Uterus (tissue), 4 donors: ENCODE results near the gene DEPDC5. TPM values are rescaled to one million over a fixed set of nuclear protein-coding genes. Genes with fewer than 3 reads are reported as not detected.
A peak's percentile ranks its signal among the peaks of the same experiment; 100 is the strongest.

ENCODE experiments used
- DNase-seq, 2 donors: peaks; one replicate each; pipeline ENCODE4 v3.0.0-alpha.2; 2019 to 2020
- H3K27ac ChIP-seq, 2 donors: fragments of 200-600 bp; sonication (generic); 1 replicate in 1 of 2; 2 replicates in 1 of 2; pipeline ENCODE4 v1.5.1; 2016 to 2018
- H3K27me3 ChIP-seq, 2 donors: fragments of 200-600 bp; sonication (generic); one replicate each; pipeline ENCODE4 v1.5.1; 2018 to 2019; ENCODE audit warnings: control low read depth in 1 of 2
- H3K36me3 ChIP-seq, 2 donors: fragments of 200-600 bp; sonication (generic); one replicate each; pipeline ENCODE4 v1.5.1; 2019; ENCODE audit warnings: control low read depth in 1 of 2
- H3K4me1 ChIP-seq, 2 donors: fragments of 200-600 bp; sonication (generic); one replicate each; pipeline ENCODE4 v1.5.1; 2018 to 2019; ENCODE audit warnings: control low read depth in 1 of 2
- H3K4me3 ChIP-seq, 2 donors: fragments of 200-600 bp; sonication (generic); 1 replicate in 1 of 2; 2 replicates in 1 of 2; pipeline ENCODE4 v1.5.1; 2018 to 2019; ENCODE audit warnings: mild to moderate bottlenecking in 1 of 2
- H3K9me3 ChIP-seq, 2 donors: fragments of 200-600 bp; sonication (generic); one replicate each; pipeline ENCODE4 v1.5.1; 2019; ENCODE audit warnings: control low read depth in 1 of 2
- POLR2A ChIP-seq, 2 donors: fragments of 450-650 bp; IDR thresholded peaks; one replicate each; pipeline ENCODE4 v1.6.1; 2016; ENCODE audit warnings: antibody characterized with exemption in 2 of 2, mild to moderate bottlenecking in 1 of 2, moderate library complexity in 1 of 2
- intact Hi-C: fragments of 100-400 bp; cut with DNase I; formaldehyde crosslinking; loops from one replicate; pipeline ENCODE4 v1.15.1; 2023; ENCODE audit warnings: low total_unique reads
- total RNA-seq, 4 donors: library from RNA; depleted of rRNA in 3 of 4; stranded (reverse); fragments of >200 nt in 3 of 4; gene quantifications; one replicate each; pipeline versions ENCODE4 v1.1.0 to v1.2.4, GENCODE V29; 2014 to 2023
- TF ChIP-seq, protein P1 (sequence below), 4 experiments: fragments of 200-600 bp in 2 of 4; fragments of 450-650 bp in 2 of 4; sonication (generic) in 2 of 4; IDR thresholded peaks; one replicate each; pipeline ENCODE4 v1.5.1; 2016 to 2019; ENCODE audit warnings: antibody characterized with exemption in 4 of 4, mild to moderate bottlenecking in 2 of 4, moderate library complexity in 1 of 4
- donor health status: DM: yes; HTN: yes; CAD: no.

DEPDC5 gene
- total RNA-seq, 4 donors from 2014 or later, result 9.1 to 180 (median 37.2) TPM

DNA sequence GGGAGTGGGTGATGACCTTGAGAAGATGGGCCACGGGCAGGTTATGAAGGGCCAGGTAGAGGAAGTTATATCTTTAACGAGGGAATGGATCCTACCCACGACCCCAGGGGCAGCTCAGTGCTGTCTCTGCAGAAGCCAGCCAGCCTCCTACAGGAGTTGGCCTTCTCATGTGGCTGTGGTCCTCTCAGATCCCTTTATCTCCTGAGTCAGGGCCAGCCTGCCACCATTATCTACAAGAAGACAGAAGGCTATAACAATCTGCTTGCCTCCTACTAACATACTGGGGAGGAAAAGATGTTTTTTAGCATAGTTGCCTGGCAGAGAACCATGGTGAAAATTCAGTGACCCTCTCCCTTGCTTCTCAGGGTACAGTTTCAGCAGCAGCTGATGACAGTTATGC is 183.5 kb downstream of the DEPDC5 start:
- TF ChIP-seq, protein P1, sequence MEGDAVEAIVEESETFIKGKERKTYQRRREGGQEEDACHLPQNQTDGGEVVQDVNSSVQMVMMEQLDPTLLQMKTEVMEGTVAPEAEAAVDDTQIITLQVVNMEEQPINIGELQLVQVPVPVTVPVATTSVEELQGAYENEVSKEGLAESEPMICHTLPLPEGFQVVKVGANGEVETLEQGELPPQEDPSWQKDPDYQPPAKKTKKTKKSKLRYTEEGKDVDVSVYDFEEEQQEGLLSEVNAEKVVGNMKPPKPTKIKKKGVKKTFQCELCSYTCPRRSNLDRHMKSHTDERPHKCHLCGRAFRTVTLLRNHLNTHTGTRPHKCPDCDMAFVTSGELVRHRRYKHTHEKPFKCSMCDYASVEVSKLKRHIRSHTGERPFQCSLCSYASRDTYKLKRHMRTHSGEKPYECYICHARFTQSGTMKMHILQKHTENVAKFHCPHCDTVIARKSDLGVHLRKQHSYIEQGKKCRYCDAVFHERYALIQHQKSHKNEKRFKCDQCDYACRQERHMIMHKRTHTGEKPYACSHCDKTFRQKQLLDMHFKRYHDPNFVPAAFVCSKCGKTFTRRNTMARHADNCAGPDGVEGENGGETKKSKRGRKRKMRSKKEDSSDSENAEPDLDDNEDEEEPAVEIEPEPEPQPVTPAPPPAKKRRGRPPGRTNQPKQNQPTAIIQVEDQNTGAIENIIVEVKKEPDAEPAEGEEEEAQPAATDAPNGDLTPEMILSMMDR (IDR thresholded peaks at IDR 0.05), result no peak
- TF ChIP-seq POLR2A (IDR thresholded peaks at IDR 0.05), result no peak
- no peak for DNase-seq
- Histone ChIP-seq H3K27me3 (no peaks in the 10 kb centered on the region), H3K4me3 (no peak overlapping the region), H3K9me3 (no peaks in the 10 kb centered on the region), H3K27ac (no peak overlapping the region), H3K4me1 (no peaks in the 10 kb centered on the region), H3K36me3 (no peaks in the 10 kb centered on the region)
- intact Hi-C loops, result no loop called here

DNA sequence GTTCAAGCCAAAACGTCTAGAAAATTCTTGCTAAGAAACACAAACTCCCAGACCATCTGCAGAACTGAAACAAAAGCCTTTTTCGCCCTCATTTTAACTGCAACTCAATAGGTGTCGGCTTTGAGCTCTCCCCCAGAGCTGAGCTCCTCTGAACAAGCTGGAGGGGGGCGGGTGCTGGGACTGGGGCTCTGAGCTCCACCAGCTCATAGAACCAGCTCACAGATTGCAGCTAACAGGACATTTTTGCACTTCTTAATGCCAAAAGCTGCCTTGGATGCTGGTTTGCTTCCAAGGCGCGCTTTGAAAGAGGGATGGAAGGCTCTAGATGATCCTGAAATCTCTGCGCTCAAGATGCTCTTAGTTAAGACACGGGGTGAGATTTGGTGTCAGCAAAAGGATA is 184.5 kb downstream of the DEPDC5 start:
- intact Hi-C loops, result no loop called here
- H3K27ac ChIP-seq, result no peak overlapping the region
- H3K9me3 ChIP-seq, result no peaks in the 10 kb centered on the region
- no peaks in the 10 kb centered on the region for H3K36me3 ChIP-seq
- TF ChIP-seq, protein P1 (IDR thresholded peaks at IDR 0.05), result no peak
- no peak for TF ChIP-seq POLR2A (IDR thresholded peaks at IDR 0.05)
- H3K4me1 ChIP-seq, result no peaks in the 10 kb centered on the region
- H3K27me3 ChIP-seq, result no peaks in the 10 kb centered on the region
- no peak for DNase-seq
- H3K4me3 ChIP-seq, result no peak overlapping the region

DNA sequence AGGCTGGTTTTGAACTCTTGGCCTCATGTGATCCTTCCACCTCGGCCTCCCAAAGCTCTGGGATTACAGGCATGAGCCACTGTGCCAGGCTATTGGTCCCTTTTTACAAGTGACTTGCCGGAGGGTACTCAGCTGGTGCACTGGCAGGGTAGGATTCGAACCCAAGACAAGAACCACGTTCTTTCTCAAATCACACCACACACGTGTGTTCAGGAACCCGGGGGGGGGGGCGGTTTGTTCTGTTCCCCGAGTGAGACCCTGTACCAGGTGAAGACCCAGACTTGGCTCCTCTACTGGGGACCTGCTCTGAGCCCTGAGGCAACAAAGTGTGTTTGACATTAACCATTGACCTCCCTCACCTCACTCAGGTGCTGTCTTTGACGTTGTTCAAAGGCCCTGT is 186.7 kb downstream of the DEPDC5 start:
- Histone ChIP-seq H3K36me3 (no peaks in the 10 kb centered on the region), H3K4me1 (no peaks in the 10 kb centered on the region), H3K27ac (no peak overlapping the region), H3K27me3 (no peaks in the 10 kb centered on the region), H3K9me3 (no peaks in the 10 kb centered on the region), H3K4me3 (no peak overlapping the region)
- no peak for TF ChIP-seq POLR2A (IDR thresholded peaks at IDR 0.05)
- TF ChIP-seq, protein P1 (IDR thresholded peaks at IDR 0.05), result no peak
- intact Hi-C loops, result no loop called here
- DNase-seq, result no peak

DNA sequence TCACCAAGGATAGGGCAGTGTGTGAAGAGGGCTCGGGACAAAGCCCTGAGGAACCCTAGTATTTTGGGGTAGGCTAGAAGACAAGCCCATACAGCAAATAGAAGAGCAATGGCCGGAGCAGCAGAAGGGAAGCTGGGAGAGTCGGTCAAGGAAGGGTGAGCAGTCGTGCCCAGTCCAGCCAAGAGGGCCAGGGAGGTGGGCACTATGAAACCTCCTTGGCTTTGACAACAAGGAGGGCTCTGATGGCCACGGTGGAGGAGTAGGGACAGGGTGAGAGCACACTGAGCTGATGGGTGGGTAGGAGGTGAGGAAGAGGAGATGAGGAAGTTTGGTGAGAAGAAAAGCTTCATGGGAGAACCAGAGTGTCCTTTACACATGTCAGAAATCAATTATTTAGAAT is 188.3 kb downstream of the DEPDC5 start:
- no peaks in the 10 kb centered on the region for H3K9me3 ChIP-seq
- intact Hi-C loops, result no loop called here
- no peaks in the 10 kb centered on the region for H3K4me1 ChIP-seq
- no peaks in the 10 kb centered on the region for H3K27me3 ChIP-seq
- H3K27ac ChIP-seq, result no peak overlapping the region
- no peaks in the 10 kb centered on the region for H3K36me3 ChIP-seq
- TF ChIP-seq, protein P1 (IDR thresholded peaks at IDR 0.05), result no peak
- TF ChIP-seq POLR2A (IDR thresholded peaks at IDR 0.05), result no peak
- no peak for DNase-seq
- no peak overlapping the region for H3K4me3 ChIP-seq

DNA sequence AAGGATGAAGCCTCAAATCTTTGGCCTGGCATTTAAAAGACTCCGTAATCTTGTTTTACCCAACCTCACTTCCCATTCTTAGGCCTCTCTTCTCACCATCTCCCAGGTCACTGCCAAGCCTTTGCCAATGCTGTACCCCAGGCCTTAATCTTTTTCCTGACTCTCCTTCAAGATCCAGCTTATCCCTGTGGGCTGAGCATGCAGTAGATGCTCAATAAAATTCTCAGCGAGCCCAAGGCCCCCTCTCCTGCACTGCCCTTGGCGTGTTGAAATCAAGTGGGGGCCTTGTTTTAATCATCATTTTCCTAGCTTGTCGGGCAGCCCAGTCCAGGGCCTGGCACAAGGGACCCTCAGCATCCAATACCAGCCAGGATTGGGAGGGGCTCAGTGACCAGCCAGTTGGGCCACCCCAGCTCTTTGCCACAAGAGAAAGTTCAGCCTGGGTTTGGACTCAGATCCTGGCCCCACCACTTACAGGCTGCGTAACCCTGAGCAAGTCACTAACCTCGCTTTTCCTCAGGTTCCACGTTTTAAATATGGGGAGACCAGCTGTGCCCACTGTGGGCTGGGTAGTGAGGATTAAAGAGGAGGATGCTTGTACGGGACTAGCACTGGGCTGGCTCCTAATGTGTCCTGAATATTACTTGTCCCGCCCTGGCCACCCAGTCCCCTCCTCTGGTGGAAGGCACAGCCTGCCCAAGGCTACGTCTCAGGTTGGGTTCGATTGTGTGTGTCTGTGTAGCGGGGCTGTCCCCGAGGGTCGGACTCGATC is 189.6 kb downstream of the DEPDC5 start:
- H3K36me3 ChIP-seq, result no peaks in the 10 kb centered on the region
- H3K27ac ChIP-seq, result peak overlapping the region; percentile 98 to 100
- no peaks in the 10 kb centered on the region for H3K27me3 ChIP-seq
- peak in 1 of 2 donors; percentile 21 for DNase-seq
- intact Hi-C loops, result no loop called here
- no peaks in the 10 kb centered on the region for H3K4me1 ChIP-seq
- TF ChIP-seq POLR2A (IDR thresholded peaks at IDR 0.05), result no peak
- TF ChIP-seq, protein P1 (IDR thresholded peaks at IDR 0.05), result no peak
- H3K4me3 ChIP-seq, result peak overlapping the region; percentile 83 to 98
- H3K9me3 ChIP-seq, result no peaks in the 10 kb centered on the region
